CD4-positive, alpha-beta T cell (primary cell): Measurements from ENCODE around the gene FBXW2. TPM values are rescaled to one million over a fixed set of nuclear protein-coding genes. Genes with fewer than 3 reads are reported as not detected.

Source experiments
- ATAC-seq: fragments of 200-7000 bp; cut with Tn5 transposase; one replicate; pipeline ENCODE4 v1.10.0; 2022; ENCODE audit warnings: mild to moderate bottlenecking; ENCODE audit not compliant: poor library complexity
- CTCF ChIA-PET: fragments of 350-600 bp; sonication (Branson Sonifier 250); formaldehyde crosslinking; loops from one replicate; lab custom pipeline; 2021; ENCODE audit warnings: antibody characterized with exemption, inconsistent platforms; lab: Charles Lee
- POLR2A ChIA-PET: fragments of 350-600 bp; sonication (Branson Sonifier 250); formaldehyde crosslinking; loops from one replicate; lab custom pipeline; 2021; ENCODE audit warnings: antibody characterized with exemption, inconsistent platforms; lab: Charles Lee
- DNase-seq, 14 experiments: peaks; one replicate each; pipeline ENCODE4 v3.0.0-alpha.2; 2013 to 2020; ENCODE audit warnings: mixed read lengths in 2 of 14
- H3K27ac ChIP-seq, 2 donors: one replicate each; pipeline versions ENCODE4 v1.5.1 to v1.7.0; 2013; ENCODE audit warnings: low read length in 2 of 2, low read depth in 1 of 2, mild to moderate bottlenecking in 1 of 2
- H3K27me3 ChIP-seq, 2 experiments: 1 replicate in 1 of 2; 2 replicates in 1 of 2; pipeline versions ENCODE4 v1.6.1 to v1.7.0; 2013; ENCODE audit warnings: low read length in 2 of 2, control low read depth in 1 of 2, mild to moderate bottlenecking in 1 of 2, moderate library complexity in 1 of 2; ENCODE audit not compliant: insufficient read depth in 2 of 2, control insufficient read depth in 1 of 2
- H3K36me3 ChIP-seq: one replicate; pipeline ENCODE4 v1.6.1; 2013; ENCODE audit warnings: low read length, control low read depth; ENCODE audit not compliant: insufficient read depth
- H3K4me1 ChIP-seq: one replicate; pipeline ENCODE4 v1.6.1; 2013; ENCODE audit warnings: low read length, control low read depth; ENCODE audit not compliant: insufficient read depth
- H3K4me3 ChIP-seq: one replicate; pipeline ENCODE4 v1.5.1; 2013; ENCODE audit warnings: mild to moderate bottlenecking, low read length, moderate library complexity
- H3K9me3 ChIP-seq, 2 experiments: 1 replicate in 1 of 2; 2 replicates in 1 of 2; pipeline versions ENCODE4 v1.6.1 to v1.7.0; 2013; ENCODE audit warnings: low read length in 2 of 2, mild to moderate bottlenecking in 2 of 2, control low read depth in 1 of 2, moderate library complexity in 1 of 2; ENCODE audit not compliant: control insufficient read depth in 1 of 2, insufficient read depth in 1 of 2
- H3K27ac Mint-ChIP-seq: one replicate; pipeline ENCODE4 v1.8.0; 2020; ENCODE audit warnings: mixed read lengths
- H3K27me3 Mint-ChIP-seq: one replicate; pipeline ENCODE4 v1.8.0; 2021; ENCODE audit warnings: mixed read lengths
- H3K36me3 Mint-ChIP-seq: one replicate; pipeline ENCODE4 v1.8.0; 2021; ENCODE audit warnings: low read depth, mixed read lengths
- H3K4me1 Mint-ChIP-seq: one replicate; pipeline ENCODE4 v1.8.0; 2021; ENCODE audit warnings: low read depth, mixed read lengths
- H3K4me3 Mint-ChIP-seq: one replicate; pipeline ENCODE4 v1.8.0; 2020; ENCODE audit warnings: mild to moderate bottlenecking, mixed read lengths
- H3K9me3 Mint-ChIP-seq: one replicate; pipeline ENCODE4 v1.8.0; 2020; ENCODE audit warnings: mixed read lengths
- intact Hi-C, 2 experiments: fragments of 100-400 bp; cut with DNase I in 1 of 2; cut with micrococcal nuclease in 1 of 2; formaldehyde crosslinking; loops; one replicate each; pipeline versions ENCODE4 v1.15.1 to v1.9.0; 2023 to 2025; cut with DNase I, micrococcal nuclease
- total RNA-seq, 174 experiments: library from RNA in 2 of 174; stranded (reverse) in 2 of 174; gene quantifications; one replicate each; pipeline ENCODE4 v1.2.3 and lab custom pipeline; 2021 to 2026
- TF ChIP-seq, protein P1 (sequence below): fragments of 200-600 bp; IDR thresholded peaks from one replicate; pipeline ENCODE4 v1.8.0; 2022; ENCODE audit warnings: antibody characterized with exemption, mild to moderate bottlenecking

The FBXW2 gene
- total RNA-seq, 2 experiments from 2014 or later = 58.7 to 64.7 TPM

DNA sequence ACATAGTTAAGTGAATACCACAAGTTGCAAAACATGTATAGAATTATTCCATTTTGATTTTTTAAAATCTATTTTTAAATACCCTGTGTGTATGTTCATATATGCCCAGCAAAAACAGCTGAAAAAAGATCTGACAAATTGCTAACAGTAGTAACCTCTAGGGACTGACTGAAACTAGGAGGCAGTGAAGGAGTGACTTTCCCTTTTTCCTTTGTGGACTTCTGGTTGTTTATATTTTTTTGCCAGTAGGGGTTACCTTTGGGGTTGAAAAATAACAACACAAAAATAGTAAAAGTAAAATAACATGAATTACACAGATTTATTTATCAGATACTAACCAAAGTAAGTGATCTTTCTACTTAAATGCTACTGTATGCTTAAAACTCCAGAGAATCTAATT, 81.9 kb downstream of the FBXW2 start:
- H3K27ac Mint-ChIP-seq = peak overlapping the region; percentile 79
- Histone ChIP-seq H3K27me3 (no peaks in the 10 kb centered on the region), H3K4me3 (peak overlapping the region; percentile 82), H3K4me1 (peaks cover 40% of the 10 kb centered on the region), H3K9me3 (no peaks in the 10 kb centered on the region), H3K27ac (peak overlapping the region in 1 of 2 donors; percentile 69), H3K36me3 (no peaks in the 10 kb centered on the region)
- intact Hi-C loops = loop anchor here in 1 of 2 experiments (5.0 to 10.0 kb wide), 3 partner anchors 81 to 491 kb away; partner anchors contain the start of genes FBXW2, PSMD5 and RAB14
- H3K4me3 Mint-ChIP-seq = peak overlapping the region; percentile 90
- ChIA-PET POLR2A (interaction anchor here (0.6 to 1.5 kb wide), 4 partner anchors 82 to 431 kb away, joined by 3 to 5 read pairs (median 4); partner anchors contain the start of gene FBXW2), CTCF (no interaction called here)
- ATAC-seq (no peak), DNase-seq (peak in 1 of 14 experiments; percentile 6)
- H3K9me3 Mint-ChIP-seq = no peaks in the 10 kb centered on the region
- no peaks in the 10 kb centered on the region for H3K36me3 Mint-ChIP-seq
- no peaks in the 10 kb centered on the region for H3K27me3 Mint-ChIP-seq
- TF ChIP-seq, protein P1, sequence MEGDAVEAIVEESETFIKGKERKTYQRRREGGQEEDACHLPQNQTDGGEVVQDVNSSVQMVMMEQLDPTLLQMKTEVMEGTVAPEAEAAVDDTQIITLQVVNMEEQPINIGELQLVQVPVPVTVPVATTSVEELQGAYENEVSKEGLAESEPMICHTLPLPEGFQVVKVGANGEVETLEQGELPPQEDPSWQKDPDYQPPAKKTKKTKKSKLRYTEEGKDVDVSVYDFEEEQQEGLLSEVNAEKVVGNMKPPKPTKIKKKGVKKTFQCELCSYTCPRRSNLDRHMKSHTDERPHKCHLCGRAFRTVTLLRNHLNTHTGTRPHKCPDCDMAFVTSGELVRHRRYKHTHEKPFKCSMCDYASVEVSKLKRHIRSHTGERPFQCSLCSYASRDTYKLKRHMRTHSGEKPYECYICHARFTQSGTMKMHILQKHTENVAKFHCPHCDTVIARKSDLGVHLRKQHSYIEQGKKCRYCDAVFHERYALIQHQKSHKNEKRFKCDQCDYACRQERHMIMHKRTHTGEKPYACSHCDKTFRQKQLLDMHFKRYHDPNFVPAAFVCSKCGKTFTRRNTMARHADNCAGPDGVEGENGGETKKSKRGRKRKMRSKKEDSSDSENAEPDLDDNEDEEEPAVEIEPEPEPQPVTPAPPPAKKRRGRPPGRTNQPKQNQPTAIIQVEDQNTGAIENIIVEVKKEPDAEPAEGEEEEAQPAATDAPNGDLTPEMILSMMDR = no peak
- peaks cover 45% of the 10 kb centered on the region for H3K4me1 Mint-ChIP-seq

DNA sequence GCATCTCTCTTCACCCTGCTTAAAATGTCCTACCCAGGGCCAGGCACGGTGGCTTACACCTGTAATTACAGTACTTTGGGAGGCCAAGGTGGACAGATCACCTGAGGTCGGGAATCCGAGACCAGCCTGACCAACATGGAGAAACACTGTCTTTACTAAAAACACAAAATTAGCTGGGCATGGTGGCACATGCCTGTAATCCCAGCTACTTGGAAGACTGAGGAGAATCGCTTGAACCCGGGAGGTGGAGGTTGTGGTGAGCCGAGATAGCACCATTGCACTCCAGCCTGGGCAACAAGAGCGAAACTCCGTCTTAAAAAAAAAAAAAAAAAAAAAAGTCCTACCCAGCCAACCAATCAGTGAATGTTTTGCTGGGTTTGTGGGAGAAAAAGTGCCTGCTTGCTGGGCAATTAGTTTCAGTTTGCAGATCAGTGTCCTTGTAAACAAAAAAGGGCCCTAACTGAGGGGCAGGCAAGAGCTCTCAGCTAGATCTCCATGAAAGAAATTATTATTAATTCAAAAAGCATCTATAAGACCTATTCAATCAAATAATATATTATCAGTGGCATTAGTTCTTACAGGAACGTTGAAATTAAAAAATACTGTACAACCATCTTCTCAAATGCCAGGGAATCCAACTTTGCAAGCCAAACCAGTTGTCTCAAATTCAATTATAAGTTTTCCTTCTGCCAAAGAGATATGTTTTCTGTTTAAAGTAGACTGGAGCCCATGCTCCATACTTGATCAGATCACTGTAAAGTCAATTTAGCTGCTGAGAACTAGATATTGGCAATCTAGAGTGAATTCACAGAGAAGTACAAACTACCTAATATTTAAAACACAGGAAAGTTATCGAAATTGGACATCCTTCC, 82.9 kb downstream of the FBXW2 start:
- H3K9me3 ChIP-seq = no peaks in the 10 kb centered on the region
- peak overlapping the region; percentile 79 for H3K27ac Mint-ChIP-seq
- no peaks in the 10 kb centered on the region for H3K9me3 Mint-ChIP-seq
- no peak for ATAC-seq
- H3K27me3 ChIP-seq = no peaks in the 10 kb centered on the region
- peaks cover 38% of the 10 kb centered on the region for H3K4me1 ChIP-seq
- no peaks in the 10 kb centered on the region for H3K36me3 ChIP-seq
- intact Hi-C loops = loop anchor here in 1 of 2 experiments (5.0 to 10.0 kb wide), 3 partner anchors 82 to 492 kb away; partner anchors contain the start of genes FBXW2, PSMD5 and RAB14
- TF ChIP-seq, protein P1 = no peak
- peaks cover 45% of the 10 kb centered on the region for H3K4me1 Mint-ChIP-seq
- ChIA-PET POLR2A (interaction anchor here (0.6 kb wide), 1 partner anchor 21 kb away, joined by 4 read pairs; no protein-coding TSS in a partner anchor), CTCF (interaction anchor here (0.7 kb wide), 1 partner anchor 13 kb away, joined by 3 read pairs; no protein-coding TSS in a partner anchor)
- no peaks in the 10 kb centered on the region for H3K27me3 Mint-ChIP-seq
- peak overlapping the region; percentile 90 for H3K4me3 Mint-ChIP-seq
- H3K4me3 ChIP-seq = peak overlapping the region; percentile 38
- no peaks in the 10 kb centered on the region for H3K36me3 Mint-ChIP-seq
- peak overlapping the region; percentile 47 to 69 for H3K27ac ChIP-seq
- peak in 11 of 14 experiments; percentile 3 to 82 (median 20) for DNase-seq

DNA sequence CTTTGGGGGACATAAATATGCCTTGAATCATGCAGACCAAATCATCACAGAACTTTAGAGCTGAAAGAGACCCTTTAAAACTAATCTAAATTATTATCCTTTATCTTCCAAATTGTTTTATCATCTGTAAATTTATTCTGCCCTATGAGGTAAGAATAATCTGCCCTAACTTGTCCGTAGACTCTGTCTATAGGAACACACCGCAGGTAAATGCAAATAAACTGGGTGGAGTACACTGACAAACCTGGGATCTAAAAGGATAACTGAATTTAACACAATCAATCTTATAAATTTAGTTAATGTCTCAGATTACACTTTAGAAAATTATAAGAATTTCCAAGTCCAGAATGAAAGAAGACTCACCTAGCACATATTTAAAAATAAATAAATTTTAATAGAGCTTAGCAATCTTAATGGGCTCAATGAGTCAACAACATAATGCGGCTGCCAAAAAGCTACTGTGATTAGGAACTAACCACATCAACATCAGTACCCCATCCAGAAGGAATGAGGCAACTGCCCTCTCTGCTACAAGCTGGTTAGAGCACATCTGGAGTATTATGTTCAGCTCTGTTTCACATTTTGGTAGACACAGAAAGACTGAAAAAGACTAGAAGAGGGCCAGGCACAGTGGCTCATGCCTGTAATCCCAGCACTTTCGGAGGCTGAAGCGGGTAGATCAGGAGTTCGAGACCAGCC, 84.5 kb downstream of the FBXW2 start:
- CTCF ChIA-PET = no interaction called here
- POLR2A ChIA-PET = no interaction called here
- Histone ChIP-seq H3K4me1 (peaks cover 30% of the 10 kb centered on the region), H3K9me3 (no peaks in the 10 kb centered on the region), H3K36me3 (no peaks in the 10 kb centered on the region), H3K27ac (no peak overlapping the region), H3K27me3 (no peaks in the 10 kb centered on the region), H3K4me3 (no peak overlapping the region)
- DNase-seq = no peak
- peak overlapping the region; percentile 79 for H3K27ac Mint-ChIP-seq
- H3K27me3 Mint-ChIP-seq = no peaks in the 10 kb centered on the region
- intact Hi-C loops = no loop called here
- peak overlapping the region; percentile 39 for H3K4me3 Mint-ChIP-seq
- no peak for ATAC-seq
- no peaks in the 10 kb centered on the region for H3K36me3 Mint-ChIP-seq
- H3K9me3 Mint-ChIP-seq = no peaks in the 10 kb centered on the region
- TF ChIP-seq, protein P1 = no peak
- H3K4me1 Mint-ChIP-seq = peaks cover 41% of the 10 kb centered on the region
